ENCODE measurements around the gene AVL9.
A peak's percentile ranks its signal among the peaks of the same experiment; 100 is the strongest.

AVL9 gene

GRCh38 chr7:32495298-32496051 is at the start of gene AVL9:
AVL9 (plus strand) TSS chr7:32495489; CDS start chr7:32495710, 221 bp downstream.
- H3K4me3 ChIP-seq (ENCODE audit: low read depth, low read length), result peak within 1 kb of the TSS; percentile 68
- no peak for TF ChIP-seq CTCF (IDR thresholded peaks at IDR 0.05; ENCODE audit: low read depth, low read length)

- H3K4me3 ChIP-seq (ENCODE audit: low read depth, low read length), result no peak overlapping the region
- TF ChIP-seq CTCF (IDR thresholded peaks at IDR 0.05; ENCODE audit: low read depth, low read length), result no peak
Observed at GRCh38 chr7:32447218-32447617, 48.1 kb upstream of the AVL9 start.

GRCh38 chr7:32453341-32454011 is 41.8 kb upstream of the AVL9 start:
- H3K4me3 ChIP-seq (ENCODE audit: low read depth, low read length), result no peak overlapping the region
- TF ChIP-seq CTCF (IDR thresholded peaks at IDR 0.05; ENCODE audit: low read depth, low read length), result no peak

DNA sequence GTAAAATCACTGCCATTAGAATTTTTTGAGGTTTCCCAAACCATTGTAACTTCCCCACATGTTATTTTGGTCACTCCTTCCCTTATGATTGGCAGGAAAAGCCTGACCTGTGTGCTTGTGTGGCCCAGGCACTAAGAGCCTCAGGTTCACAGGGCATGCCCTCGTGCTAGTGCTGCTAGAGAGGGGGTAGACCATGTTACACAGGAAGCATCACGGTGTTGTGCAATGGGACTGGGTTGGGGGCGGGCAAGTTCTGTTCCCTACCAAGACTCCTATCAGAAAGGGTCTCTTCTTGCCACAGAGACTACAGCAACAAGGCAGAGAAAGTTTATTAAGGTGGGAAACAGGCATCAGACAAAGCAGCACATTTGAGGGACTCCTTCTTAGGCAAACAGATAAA is 37.3 kb upstream of the AVL9 start:
- TF ChIP-seq CTCF (IDR thresholded peaks at IDR 0.05; ENCODE audit: low read depth, low read length), result no peak
- H3K4me3 ChIP-seq (ENCODE audit: low read depth, low read length), result no peak overlapping the region

- no peak for TF ChIP-seq CTCF (IDR thresholded peaks at IDR 0.05; ENCODE audit: low read depth, low read length)
Observed at GRCh38 chr7:32459788-32460187, 35.5 kb upstream of the AVL9 start.

DNA sequence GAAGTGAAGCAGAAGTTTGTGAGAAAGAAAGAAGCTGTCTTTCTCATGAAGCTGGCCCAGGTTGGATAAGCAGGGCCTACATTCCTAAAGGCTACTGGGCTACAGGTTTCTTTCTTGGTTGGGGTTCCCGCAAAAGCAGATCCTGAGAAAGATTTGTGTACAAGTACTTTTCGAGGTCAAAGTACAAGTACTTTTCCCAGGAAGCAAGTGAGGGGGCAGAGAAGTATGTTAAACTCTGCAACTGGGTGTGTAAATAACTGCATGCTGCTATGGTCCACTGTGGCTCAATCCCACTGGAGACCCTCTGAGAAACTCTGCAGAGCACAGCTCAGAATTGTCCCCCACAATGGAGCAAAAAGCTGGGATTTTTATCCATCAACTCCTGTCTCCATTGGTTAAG is 33.8 kb upstream of the AVL9 start:
- H3K4me3 ChIP-seq (ENCODE audit: low read depth, low read length), result no peak overlapping the region
- TF ChIP-seq CTCF (IDR thresholded peaks at IDR 0.05; ENCODE audit: low read depth, low read length), result no peak

More at GRCh38 chr7:32459788-32460187, 35.5 kb upstream of the AVL9 start:
- H3K4me3 ChIP-seq (ENCODE audit: low read depth, low read length), result no peak overlapping the region

- TF ChIP-seq CTCF (IDR thresholded peaks at IDR 0.05; ENCODE audit: low read depth, low read length), result no peak
Observed at GRCh38 chr7:32462451-32462850, 32.8 kb upstream of the AVL9 start.

More at GRCh38 chr7:32462451-32462850, 32.8 kb upstream of the AVL9 start:
- no peak overlapping the region for H3K4me3 ChIP-seq (ENCODE audit: low read depth, low read length)

Measured in WI38 (cell line).